ENCODE data around the gene DLGAP4. TPM values are rescaled to one million over a fixed set of nuclear protein-coding genes. Genes with fewer than 3 reads are reported as not detected.

DLGAP4 gene
- total RNA-seq, 2 donors from 2014 or later, result 62.9 to 78.2 TPM

- DNase-seq, result no peak
- WGBS, 2 experiments (ENCODE audit: insufficient coverage in 1 of 2, insufficient read length in 1 of 2), result 77 to 92% methylated on average over 2 to 4 of the region's 4 CpGs
- Histone ChIP-seq H3K4me3 (ENCODE audit: low read length) (no peak overlapping the region), H3K9me3 (ENCODE audit: control insufficient read depth, low read length) (no peaks in the 10 kb centered on the region), H3K36me3 (ENCODE audit: control insufficient read depth, insufficient read depth, low read length) (no peaks in the 10 kb centered on the region), H3K4me1 (ENCODE audit: control insufficient read depth, insufficient read depth, low read length) (no peaks in the 10 kb centered on the region), H3K9ac (ENCODE audit: extremely low read depth, low read length, poor library complexity, severe bottlenecking) (no peak overlapping the region), H3K27me3 (ENCODE audit: control insufficient read depth, insufficient read depth, low read length, poor library complexity, severe bottlenecking) (peaks cover 28% of the 10 kb centered on the region), H3K27ac (ENCODE audit: low read depth, low read length) (no peak overlapping the region)
- no peak for TF ChIP-seq CTCF (conservative IDR thresholded peaks at IDR 0.05)
- no peaks in the 10 kb centered on the region for H3K36me3 Mint-ChIP-seq (ENCODE audit: low read depth)
- no peak overlapping the region for H3K27ac Mint-ChIP-seq
- H3K4me3 Mint-ChIP-seq, result no peak overlapping the region
- H3K9me3 Mint-ChIP-seq, result no peaks in the 10 kb centered on the region
- peaks cover 34% of the 10 kb centered on the region for H3K27me3 Mint-ChIP-seq (ENCODE audit: insufficient read depth)
- H3K4me1 Mint-ChIP-seq, result no peaks in the 10 kb centered on the region
Observed at GRCh38 chr20:36299459-36299858, 6.7 kb upstream of the DLGAP4 start.

- no peaks in the 10 kb centered on the region for H3K36me3 ChIP-seq (ENCODE audit: control insufficient read depth, insufficient read depth, low read length)
- no peaks in the 10 kb centered on the region for H3K36me3 Mint-ChIP-seq (ENCODE audit: low read depth)
- WGBS, 2 experiments (ENCODE audit: insufficient coverage in 1 of 2, insufficient read length in 1 of 2), result 73 to 85% methylated on average over 5 to 7 of the region's 7 CpGs
- H3K4me1 ChIP-seq (ENCODE audit: control insufficient read depth, insufficient read depth, low read length), result no peaks in the 10 kb centered on the region
- H3K4me3 Mint-ChIP-seq, result no peak overlapping the region
- no peak overlapping the region for H3K27ac Mint-ChIP-seq
- no peak overlapping the region for H3K4me3 ChIP-seq (ENCODE audit: low read length)
- no peak overlapping the region for H3K9ac ChIP-seq (ENCODE audit: extremely low read depth, low read length, poor library complexity, severe bottlenecking)
- no peaks in the 10 kb centered on the region for H3K9me3 ChIP-seq (ENCODE audit: control insufficient read depth, low read length)
- H3K9me3 Mint-ChIP-seq, result no peaks in the 10 kb centered on the region
- peaks cover 49% of the 10 kb centered on the region for H3K27me3 Mint-ChIP-seq (ENCODE audit: insufficient read depth)
- no peak for TF ChIP-seq CTCF (conservative IDR thresholded peaks at IDR 0.05)
- H3K4me1 Mint-ChIP-seq, result no peaks in the 10 kb centered on the region
- H3K27ac ChIP-seq (ENCODE audit: low read depth, low read length), result no peak overlapping the region
- peaks cover 44% of the 10 kb centered on the region for H3K27me3 ChIP-seq (ENCODE audit: control insufficient read depth, insufficient read depth, low read length, poor library complexity, severe bottlenecking)
- no peak for DNase-seq
Observed at GRCh38 chr20:36301359-36302119, 4.6 kb upstream of the DLGAP4 start.

DNA sequence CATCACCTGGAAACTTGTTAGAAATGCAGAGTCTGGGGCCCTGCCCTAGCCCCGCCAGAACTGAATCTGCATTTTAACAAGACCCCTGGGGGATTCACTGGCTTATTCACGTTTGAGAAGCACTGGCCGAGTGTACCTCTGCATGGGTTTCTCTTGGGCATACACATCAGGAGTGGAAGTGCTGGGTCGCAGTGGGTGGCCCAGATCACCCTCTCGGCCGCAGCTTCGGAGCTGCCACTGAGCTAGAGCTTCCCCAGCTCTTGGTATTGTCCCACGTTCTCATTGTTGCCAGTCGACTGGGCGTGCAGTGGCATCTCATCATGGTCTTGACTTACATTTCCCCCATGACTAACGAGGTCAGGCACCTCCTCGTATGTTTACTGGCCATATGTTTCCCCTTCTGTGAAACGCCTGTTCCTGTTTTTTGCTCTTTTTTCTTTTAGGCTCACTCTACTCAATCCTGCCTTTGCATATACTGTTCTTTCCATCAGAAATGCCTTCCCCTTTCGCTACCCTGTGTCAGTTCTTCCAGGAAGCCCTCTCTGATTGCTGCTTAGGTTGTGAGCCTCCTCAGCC is 3.0 kb upstream of the DLGAP4 start:
- H3K27ac Mint-ChIP-seq, result no peak overlapping the region
- H3K9ac ChIP-seq (ENCODE audit: extremely low read depth, low read length, poor library complexity, severe bottlenecking), result no peak overlapping the region
- DNase-seq, result no peak
- peaks cover 2% of the 10 kb centered on the region for H3K4me1 Mint-ChIP-seq
- H3K27me3 Mint-ChIP-seq (ENCODE audit: insufficient read depth), result peaks cover 56% of the 10 kb centered on the region
- no peak overlapping the region for H3K4me3 ChIP-seq (ENCODE audit: low read length)
- WGBS, 2 experiments (ENCODE audit: insufficient coverage in 1 of 2, insufficient read length in 1 of 2), result 57 to 62% methylated on average over 14 of the region's 14 CpGs
- no peaks in the 10 kb centered on the region for H3K36me3 Mint-ChIP-seq (ENCODE audit: low read depth)
- H3K27ac ChIP-seq (ENCODE audit: low read depth, low read length), result no peak overlapping the region
- no peak overlapping the region for H3K4me3 Mint-ChIP-seq
- H3K27me3 ChIP-seq (ENCODE audit: control insufficient read depth, insufficient read depth, low read length, poor library complexity, severe bottlenecking), result peaks cover 60% of the 10 kb centered on the region
- no peaks in the 10 kb centered on the region for H3K36me3 ChIP-seq (ENCODE audit: control insufficient read depth, insufficient read depth, low read length)
- no peaks in the 10 kb centered on the region for H3K4me1 ChIP-seq (ENCODE audit: control insufficient read depth, insufficient read depth, low read length)
- TF ChIP-seq CTCF (conservative IDR thresholded peaks at IDR 0.05), result no peak
- H3K9me3 ChIP-seq (ENCODE audit: control insufficient read depth, low read length), result no peaks in the 10 kb centered on the region
- H3K9me3 Mint-ChIP-seq, result no peaks in the 10 kb centered on the region

Measured in endodermal cell (in vitro differentiated cells).